A673 (cell line): ENCODE results near the gene FNDC3B. TPM values are rescaled to one million over a fixed set of nuclear protein-coding genes. Genes with fewer than 3 reads are reported as not detected.

Experiments used
- BruUV-seq: library from RNA; stranded (reverse); fragments of 400-500 nt; replicated peaks from 2 replicates; lab custom pipeline; 2021; lab: Mats Ljungman, UMichigan
- CTCF ChIA-PET: fragments of 300-600 bp; sonication (Branson Sonifier 250); formaldehyde crosslinking; loops from one replicate; lab custom pipeline; 2022; ENCODE audit warnings: antibody characterized with exemption; lab: Charles Lee
- POLR2A ChIA-PET: fragments of 300-600 bp; sonication (Branson Sonifier 250); formaldehyde crosslinking; loops from one replicate; lab custom pipeline; 2022; ENCODE audit warnings: antibody characterized with exemption; ENCODE audit not compliant: low non-redundant PET; lab: Charles Lee
- DNase-seq: peaks from one replicate; pipeline ENCODE4 v3.0.0-alpha.2; 2015; ENCODE audit warnings: low spot score
- H3K27ac ChIP-seq: fragments of 200-600 bp; sonication (generic); 2 replicates; pipeline ENCODE4 v1.5.1; 2016; ENCODE audit warnings: mixed run types, low read depth, mild to moderate bottlenecking, mixed read lengths, antibody characterized with exemption, low read length; ENCODE audit not compliant: poor library complexity, severe bottlenecking
- H3K27me3 ChIP-seq: fragments of 200-600 bp; sonication (generic); replicated peaks from 2 replicates; pipeline ENCODE4 v1.6.1; 2017; ENCODE audit warnings: mixed run types, low read depth, mild to moderate bottlenecking, mixed read lengths, antibody characterized with exemption, low read length; ENCODE audit not compliant: insufficient read depth, poor library complexity
- H3K36me3 ChIP-seq: fragments of 200-600 bp; sonication (generic); 2 replicates; pipeline ENCODE4 v1.6.1; 2016; ENCODE audit warnings: mixed run types, mild to moderate bottlenecking, mixed read lengths, antibody characterized with exemption, low read length; ENCODE audit not compliant: insufficient read depth, poor library complexity, severe bottlenecking
- H3K4me1 ChIP-seq: fragments of 200-600 bp; sonication (generic); 2 replicates; pipeline ENCODE4 v1.6.1; 2017; ENCODE audit warnings: mixed run types, mild to moderate bottlenecking, mixed read lengths, antibody characterized with exemption, low read length; ENCODE audit not compliant: insufficient read depth, poor library complexity, severe bottlenecking
- H3K4me3 ChIP-seq: fragments of 200-600 bp; sonication (generic); 2 replicates; pipeline ENCODE4 v1.5.1; 2016; ENCODE audit warnings: low read depth, mixed run types, mild to moderate bottlenecking, mixed read lengths, low read length; ENCODE audit not compliant: poor library complexity, severe bottlenecking
- H3K9me3 ChIP-seq: fragments of 200-600 bp; sonication (generic); 2 replicates; pipeline ENCODE4 v1.6.1; 2016; ENCODE audit warnings: mixed run types, low read depth, mild to moderate bottlenecking, mixed read lengths, antibody characterized with exemption, low read length; ENCODE audit not compliant: poor library complexity, severe bottlenecking
- CTCF ChIP-seq: fragments of 300-800, 200-600 bp; sonication (generic); conservative IDR thresholded peaks from 2 replicates; pipeline ENCODE4 v1.5.1; 2017; ENCODE audit warnings: low read depth, mild to moderate bottlenecking, antibody characterized with exemption, low read length, moderate library complexity, mixed read lengths
- EZH2 ChIP-seq: fragments of 200-600 bp; sonication (generic); IDR thresholded peaks from 2 replicates; pipeline ENCODE4 v1.6.1; 2017; ENCODE audit warnings: borderline replicate concordance, low read depth, mild to moderate bottlenecking, mixed read lengths, antibody characterized with exemption, low read length; ENCODE audit not compliant: poor library complexity, severe bottlenecking
- intact Hi-C: fragments of 100-400 bp; cut with micrococcal nuclease; formaldehyde crosslinking; loops from one replicate; pipeline ENCODE4 v1.10.0; 2022; ENCODE audit not compliant: unreplicated experiment
- total RNA-seq: library from RNA; stranded (reverse); gene quantifications from 2 replicates; pipeline ENCODE4 v1.2.3, GENCODE V29; 2021

FNDC3B gene
- total RNA-seq, 1 experiment from 2014 or later: 50.8 TPM

GRCh38 chr3:172018364-172018763 is 21.0 kb upstream of the FNDC3B start:
- CTCF ChIA-PET: no interaction called here
- DNase-seq: no peak
- H3K4me3 ChIP-seq: no peak overlapping the region
- H3K27me3 ChIP-seq: no peaks in the 10 kb centered on the region
- POLR2A ChIA-PET: no interaction called here
- no peak for TF ChIP-seq CTCF
- no peak for TF ChIP-seq EZH2
- H3K9me3 ChIP-seq: no peaks in the 10 kb centered on the region
- H3K4me1 ChIP-seq: no peaks in the 10 kb centered on the region
- no peaks in the 10 kb centered on the region for H3K36me3 ChIP-seq
- no TSS peak for BruUV-seq
- intact Hi-C loops: no loop called here
- no peak overlapping the region for H3K27ac ChIP-seq

GRCh38 chr3:172020763-172021162 is 18.6 kb upstream of the FNDC3B start:
- ChIA-PET CTCF (no interaction called here), POLR2A (no interaction called here)
- Histone ChIP-seq H3K4me3 (no peak overlapping the region), H3K4me1 (no peaks in the 10 kb centered on the region), H3K27me3 (no peaks in the 10 kb centered on the region), H3K9me3 (no peaks in the 10 kb centered on the region), H3K27ac (no peak overlapping the region), H3K36me3 (no peaks in the 10 kb centered on the region)
- TF ChIP-seq EZH2: no peak
- no peak for TF ChIP-seq CTCF
- no peak for DNase-seq
- BruUV-seq: no TSS peak
- intact Hi-C loops: no loop called here

DNA sequence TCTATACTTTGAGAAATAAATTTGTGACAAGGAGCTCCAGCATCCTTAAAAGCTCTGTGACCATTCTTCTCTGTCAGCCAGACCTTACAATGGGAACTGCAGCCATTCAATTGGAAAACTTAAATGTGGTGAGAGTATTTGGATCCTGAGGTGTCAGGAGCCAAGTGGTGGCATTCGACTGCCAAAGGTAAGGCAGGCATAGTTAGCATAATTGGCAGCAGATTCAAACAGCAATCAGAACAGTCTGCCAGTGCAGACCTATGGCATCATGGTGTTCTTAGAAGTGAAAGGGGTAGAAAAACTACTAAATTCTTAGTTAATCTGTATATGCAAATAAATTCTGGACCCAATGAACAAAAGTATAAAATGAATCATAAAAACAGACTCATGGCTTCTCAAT is 18.2 kb upstream of the FNDC3B start:
- no peak overlapping the region for H3K27ac ChIP-seq
- H3K36me3 ChIP-seq: no peaks in the 10 kb centered on the region
- H3K27me3 ChIP-seq: no peaks in the 10 kb centered on the region
- no peaks in the 10 kb centered on the region for H3K9me3 ChIP-seq
- no peaks in the 10 kb centered on the region for H3K4me1 ChIP-seq
- ChIA-PET CTCF (no interaction called here), POLR2A (no interaction called here)
- intact Hi-C loops: no loop called here
- no TSS peak for BruUV-seq
- H3K4me3 ChIP-seq: no peak overlapping the region
- TF ChIP-seq EZH2 (no peak), CTCF (no peak)
- no peak for DNase-seq
